IMR-90 (cell line): ENCODE data around the gene PHACTR2. TPM values are rescaled to one million over a fixed set of nuclear protein-coding genes. Genes with fewer than 3 reads are reported as not detected.

Source experiments
- ATAC-seq: fragments of 200-7000 bp; cut with Tn5 transposase; 2 replicates; pipeline ENCODE4 v1.9.1; 2020; ENCODE audit warnings: low read depth, mild to moderate bottlenecking, moderate library complexity
- BruUV-seq: library from RNA; stranded (reverse); fragments of 400-500 nt; replicated peaks from 2 replicates; lab custom pipeline; 2021; lab: Mats Ljungman, UMichigan
- CTCF ChIA-PET: fragments of 300-600 bp; formaldehyde crosslinking; extraction: SDS; loops from one replicate; lab custom pipeline; 2021; ENCODE audit warnings: antibody characterized with exemption; lab: Yijun Ruan, JAX
- POLR2A ChIA-PET: fragments of 300-600 bp; sonication (Branson Sonifier 250); formaldehyde crosslinking; loops from one replicate; lab custom pipeline; 2022; ENCODE audit warnings: antibody characterized with exemption; ENCODE audit not compliant: unreplicated experiment; lab: Charles Lee
- DNase-seq: peaks from one replicate; pipeline ENCODE4 v3.0.0; 2013
- H2AFZ ChIP-seq: replicated peaks from 2 replicates; pipeline ENCODE3; 2013; ENCODE audit warnings: low read length, mild to moderate bottlenecking; ENCODE audit not compliant: poor library complexity
- H2AK5ac ChIP-seq: 2 replicates; pipeline ENCODE4 v1.6.1; 2013; ENCODE audit warnings: low read depth, low read length, inconsistent platforms
- H2AK9ac ChIP-seq: replicated peaks from 2 replicates; pipeline ENCODE3; 2013; ENCODE audit warnings: mild to moderate bottlenecking, low read depth, low read length, moderate library complexity; ENCODE audit not compliant: poor library complexity
- H2BK120ac ChIP-seq: 2 replicates; pipeline ENCODE4 v1.6.1; 2013; ENCODE audit warnings: low read depth, low read length, inconsistent platforms
- H2BK15ac ChIP-seq: 3 replicates; pipeline ENCODE4 v1.6.1; 2013; ENCODE audit warnings: low read depth, low read length, inconsistent platforms
- H2BK20ac ChIP-seq: 2 replicates; pipeline ENCODE4 v1.6.1; 2013; ENCODE audit warnings: low read depth, mild to moderate bottlenecking, inconsistent platforms, low read length, moderate library complexity
- H2BK5ac ChIP-seq: 2 replicates; pipeline ENCODE4 v1.6.1; 2013; ENCODE audit warnings: mild to moderate bottlenecking, low read depth, low read length, inconsistent platforms; ENCODE audit not compliant: poor library complexity, severe bottlenecking
- H3K14ac ChIP-seq: replicated peaks from 2 replicates; pipeline ENCODE4 v1.6.1; 2013; ENCODE audit warnings: low read depth, low read length, inconsistent platforms
- H3K18ac ChIP-seq: 2 replicates; pipeline ENCODE4 v1.6.1; 2013; ENCODE audit warnings: low read depth, low read length, control low read depth
- H3K23ac ChIP-seq: 2 replicates; pipeline ENCODE4 v1.6.1; 2013; ENCODE audit warnings: low read depth, low read length, inconsistent platforms
- H3K27ac ChIP-seq: 2 replicates; pipeline ENCODE4 v1.5.1; 2013; ENCODE audit warnings: mild to moderate bottlenecking, control low read depth, low read length; ENCODE audit not compliant: insufficient read depth
- H3K27me3 ChIP-seq: 2 replicates; pipeline ENCODE4 v1.6.1; 2013; ENCODE audit warnings: low read length; ENCODE audit not compliant: control insufficient read depth, insufficient read depth
- H3K36me3 ChIP-seq: 2 replicates; pipeline ENCODE4 v1.6.1; 2013; ENCODE audit warnings: low read length, mixed read lengths; ENCODE audit not compliant: control insufficient read depth, insufficient read depth
- H3K4ac ChIP-seq: 2 replicates; pipeline ENCODE4 v1.6.1; 2013; ENCODE audit warnings: low read depth, low read length, inconsistent platforms
- H3K4me1 ChIP-seq: 2 replicates; pipeline ENCODE4 v1.6.1; 2013; ENCODE audit warnings: low read length, mixed read lengths; ENCODE audit not compliant: control insufficient read depth, insufficient read depth
- H3K4me2 ChIP-seq: 2 replicates; pipeline ENCODE4 v1.6.1; 2013; ENCODE audit warnings: low read depth, mild to moderate bottlenecking, control low read depth, low read length, moderate library complexity
- H3K4me3 ChIP-seq: 2 replicates; pipeline ENCODE4 v1.5.1; 2013; ENCODE audit warnings: low read depth, mild to moderate bottlenecking, control low read depth, low read length, moderate library complexity; ENCODE audit not compliant: insufficient read depth
- H3K56ac ChIP-seq: 2 replicates; pipeline ENCODE4 v1.6.1; 2013; ENCODE audit warnings: low read length, inconsistent platforms; ENCODE audit not compliant: insufficient read depth; ENCODE audit errors: extremely low read depth
- H3K79me1 ChIP-seq, 2 experiments: 2 replicates each; pipeline ENCODE4 v1.6.1; 2013; ENCODE audit warnings: low read length in 2 of 2, inconsistent platforms in 1 of 2, low read depth in 1 of 2
- H3K9ac ChIP-seq: 2 replicates; pipeline ENCODE4 v1.6.1; 2013; ENCODE audit warnings: low read depth, low read length, control low read depth
- H3K9me1 ChIP-seq: 2 replicates; pipeline ENCODE4 v1.6.1; 2013; ENCODE audit warnings: low read length, inconsistent platforms; ENCODE audit not compliant: insufficient read depth
- H3K9me3 ChIP-seq: 2 replicates; pipeline ENCODE4 v1.6.1; 2013; ENCODE audit warnings: low read length; ENCODE audit not compliant: control insufficient read depth, insufficient read depth
- H4K20me1 ChIP-seq: 2 replicates; pipeline ENCODE4 v1.6.1; 2013; ENCODE audit warnings: low read length, inconsistent platforms; ENCODE audit not compliant: insufficient read depth
- H4K5ac ChIP-seq: 2 replicates; pipeline ENCODE4 v1.6.1; 2013; ENCODE audit warnings: mild to moderate bottlenecking, low read depth, low read length, control low read depth
- H4K8ac ChIP-seq, 2 experiments: 2 replicates each; pipeline ENCODE4 v1.6.1; 2013; ENCODE audit warnings: low read depth in 2 of 2, low read length in 2 of 2, control low read depth in 1 of 2, inconsistent platforms in 1 of 2
- H4K91ac ChIP-seq: 2 replicates; pipeline ENCODE4 v1.6.1; 2013; ENCODE audit warnings: low read depth, low read length, inconsistent platforms; ENCODE audit not compliant: insufficient read depth
- BHLHE40 ChIP-seq: fragments of 150-350 bp; IDR thresholded peaks from 2 replicates; pipeline ENCODE4 v1.6.1; 2016; ENCODE audit warnings: mild to moderate bottlenecking, low read depth, low read length
- CEBPB ChIP-seq: IDR thresholded peaks from 2 replicates; pipeline ENCODE4 v1.6.1; 2012; ENCODE audit warnings: low read depth, low read length, improper control_type of control experiment
- CHD1 ChIP-seq: IDR thresholded peaks from 2 replicates; pipeline ENCODE4 v1.6.1; 2012; ENCODE audit warnings: low read depth, low read length, improper control_type of control experiment
- ELK1 ChIP-seq: fragments of 150-350 bp; IDR thresholded peaks from 2 replicates; pipeline ENCODE4 v1.6.1; 2016; ENCODE audit warnings: low read depth, mild to moderate bottlenecking, low read length, moderate library complexity, borderline replicate concordance
- FOS ChIP-seq: fragments of 150-350 bp; IDR thresholded peaks from 2 replicates; pipeline ENCODE4 v1.6.1; 2016; ENCODE audit warnings: low read depth, low read length
- MAFK ChIP-seq: IDR thresholded peaks from 2 replicates; pipeline ENCODE4 v1.6.1; 2012; ENCODE audit warnings: low read depth, low read length, improper control_type of control experiment
- MAZ ChIP-seq: IDR thresholded peaks from 2 replicates; pipeline ENCODE4 v1.6.1; 2012; ENCODE audit warnings: low read depth, mild to moderate bottlenecking, low read length, improper control_type of control experiment, moderate library complexity, borderline replicate concordance
- MXI1 ChIP-seq: IDR thresholded peaks from 2 replicates; pipeline ENCODE4 v1.6.1; 2012; ENCODE audit warnings: low read depth, mild to moderate bottlenecking, low read length, moderate library complexity, borderline replicate concordance
- NFE2L2 ChIP-seq: fragments of 150-350 bp; IDR thresholded peaks from 2 replicates; pipeline ENCODE4 v1.6.1; 2016; ENCODE audit warnings: low read depth, mild to moderate bottlenecking, low read length
- POLR2A ChIP-seq: IDR thresholded peaks from 2 replicates; pipeline ENCODE4 v1.6.1; 2012; ENCODE audit warnings: mild to moderate bottlenecking, low read depth, low read length
- RAD21 ChIP-seq: IDR thresholded peaks from 2 replicates; pipeline ENCODE4 v1.6.1; 2012; ENCODE audit warnings: low read length, improper control_type of control experiment
- RFX5 ChIP-seq: IDR thresholded peaks from 2 replicates; pipeline ENCODE4 v1.8.0; 2012; ENCODE audit warnings: low read depth, mild to moderate bottlenecking, low read length, moderate library complexity
- USF2 ChIP-seq: fragments of 150-350 bp; IDR thresholded peaks from 2 replicates; pipeline ENCODE4 v1.6.1; 2017; ENCODE audit warnings: mild to moderate bottlenecking, antibody characterized with exemption, low read length, low read depth
- whole genome bisulfite sequencing, 2 experiments: methylation state at CpG; one replicate each; pipeline versions ENCODE4 v1.1.5 to v1.1.7; 2013; ENCODE audit warnings: missing lambda C conversion rate in 2 of 2; ENCODE audit not compliant: insufficient read length in 1 of 2; ENCODE audit errors: extremely low coverage in 2 of 2; 5-methylcytosine and 5-hydroxymethylcytosine counted together
- dilution Hi-C: fragments of 300-500 bp; cut with HindIII; formaldehyde crosslinking; loops from one replicate; pipeline ENCODE4 v1.14.3; 2018; ENCODE audit warnings: low sequenced_read_pairs; ENCODE audit not compliant: unreplicated experiment
- in situ Hi-C: fragments of 300-500 bp; cut with MboI; formaldehyde crosslinking; loops from 3 replicates; pipeline ENCODE4 v1.14.3; 2019; ENCODE audit warnings: low sequenced_read_pairs, inconsistent platforms, mixed read lengths
- intact Hi-C: fragments of 100-400 bp; cut with micrococcal nuclease; formaldehyde crosslinking; loops from 2 replicates; pipeline ENCODE4 v1.10.0; 2022
- polyA plus RNA-seq, 3 experiments: library from polyadenylated mRNA; depleted of rRNA; stranded (reverse); fragments of >200 nt; gene quantifications; 2 replicates each; pipeline ENCODE4 v1.2.3, GENCODE V29; 2012; ENCODE audit warnings: low replicate concordance in 1 of 3
- total RNA-seq: library from RNA; depleted of rRNA; stranded (reverse); fragments of >200 nt; gene quantifications from 2 replicates; pipeline ENCODE4 v1.2.3, GENCODE V29; 2012

The PHACTR2 gene
- total and polyA plus RNA-seq, 2 of the 4 experiments (the other 2 are of a cell fraction) = 14.5 to 74.2 TPM

GRCh38 chr6:143745166-143746133 is 67.7 kb downstream of the PHACTR2 start:
- intact Hi-C loops = loop anchor here (1.0 to 5.0 kb wide), 4 partner anchors 48 to 169 kb away; no protein-coding TSS in a partner anchor
- peak overlapping the region; percentile 97 for H2BK5ac ChIP-seq
- peak overlapping the region; percentile 89; the same call in 2 of the 3 replicates for H2BK15ac ChIP-seq
- in situ Hi-C loops = no loop called here
- H4K20me1 ChIP-seq = no peaks in the 10 kb centered on the region
- WGBS, 2 experiments = 33% methylated on average over 2 of the region's 22 CpGs; no CpG with 5 or more reads in 1 of the 2 experiments
- H3K4ac ChIP-seq = peak overlapping the region; percentile 90
- peak overlapping the region; percentile 91 for H2BK20ac ChIP-seq
- H3K27ac ChIP-seq = peak overlapping the region; percentile 88
- H3K4me3 ChIP-seq = peak overlapping the region; percentile 12; the same call in 1 of the 2 replicates
- H2AK5ac ChIP-seq = peak overlapping the region; percentile 88
- H3K36me3 ChIP-seq = no peaks in the 10 kb centered on the region
- H4K5ac ChIP-seq = peak overlapping the region; percentile 99
- no peaks in the 10 kb centered on the region for H3K9me3 ChIP-seq
- BruUV-seq = no TSS peak
- H3K18ac ChIP-seq = peak overlapping the region; percentile 97
- H3K56ac ChIP-seq = peak overlapping the region; percentile 84; the same call in 1 of the 2 replicates
- H3K4me1 ChIP-seq = peaks cover 27% of the 10 kb centered on the region
- dilution Hi-C loops = no loop called here
- H3K4me2 ChIP-seq = peak overlapping the region; percentile 73
- peak overlapping the region; percentile 92 for H2BK120ac ChIP-seq
- ChIA-PET CTCF (interaction anchor here (0.7 kb wide), 1 partner anchor 268 kb away, joined by 3 read pairs; no protein-coding TSS in a partner anchor), POLR2A (no interaction called here)
- H4K91ac ChIP-seq = peak overlapping the region; percentile 93
- peak overlapping the region; percentile 84 to 87 for H4K8ac ChIP-seq
- DNase-seq (peak; percentile 76), ATAC-seq (peak; percentile 87)
- H3K14ac ChIP-seq = peak overlapping the region; percentile 84
- no peaks in the 10 kb centered on the region for H3K27me3 ChIP-seq
- H3K79me1 ChIP-seq = peaks cover 32 to 63% of the 10 kb centered on the region in 2 experiments
- peak overlapping the region; percentile 93 for H3K23ac ChIP-seq
- peak overlapping the region; percentile 9 for H2AFZ ChIP-seq
- H3K9me1 ChIP-seq = peaks cover 19% of the 10 kb centered on the region
- H2AK9ac ChIP-seq = peak overlapping the region; percentile 17
- peak overlapping the region; percentile 82 for H3K9ac ChIP-seq
- TF ChIP-seq ELK1 = no peak
- TF ChIP-seq NFE2L2 = no peak
- no peak for TF ChIP-seq MXI1
- TF ChIP-seq MAFK = no peak
- TF ChIP-seq CHD1 = no peak
- no peak for TF ChIP-seq RAD21
- no peak for TF ChIP-seq FOS
- no peak for TF ChIP-seq POLR2A
- no peak for TF ChIP-seq MAZ
- TF ChIP-seq USF2 = no peak
- no peak for TF ChIP-seq RFX5
- TF ChIP-seq BHLHE40 = no peak; the same call in 1 of the 2 replicates
- TF ChIP-seq CEBPB = no peak
